Stimulated activated CD4-positive, alpha-beta T cell treated with anti-CD3 and anti-CD28 coated beads, Interleukin-4, amount 100 ng/mL, for 4 hours (primary cell): ENCODE results near the gene KRTAP5-2.
"Not testable (repeated sequence)": the region's sequence is repeated elsewhere in the genome, so short reads cannot be mapped to it uniquely, and the experiment has no call there.

Source experiments
- DNase-seq, 2 experiments: peaks; one replicate each; pipeline ENCODE4 v3.0.0-alpha.2; 2020

Gene KRTAP5-2

DNA sequence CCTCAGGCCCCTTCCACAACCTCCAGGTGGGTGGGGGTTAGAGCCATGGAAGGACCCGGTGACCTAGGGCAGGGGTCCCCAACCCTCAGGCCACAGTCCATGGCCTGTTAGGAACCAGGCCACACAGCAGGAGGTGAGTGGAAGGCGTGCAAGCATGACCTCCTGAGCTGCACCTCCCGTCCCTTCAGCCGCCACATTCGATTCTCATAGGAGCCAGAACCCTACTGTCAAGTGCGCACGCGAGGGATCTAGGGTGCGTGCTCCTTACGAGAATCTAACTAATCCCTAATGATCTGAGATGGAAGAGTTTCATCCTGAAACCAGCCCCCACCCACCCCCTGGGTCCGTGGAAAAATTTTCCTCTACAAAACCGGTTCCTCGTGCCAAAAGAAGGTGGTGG is 27.4 kb upstream of the KRTAP5-2 start:
- DNase-seq, result no peak

DNA sequence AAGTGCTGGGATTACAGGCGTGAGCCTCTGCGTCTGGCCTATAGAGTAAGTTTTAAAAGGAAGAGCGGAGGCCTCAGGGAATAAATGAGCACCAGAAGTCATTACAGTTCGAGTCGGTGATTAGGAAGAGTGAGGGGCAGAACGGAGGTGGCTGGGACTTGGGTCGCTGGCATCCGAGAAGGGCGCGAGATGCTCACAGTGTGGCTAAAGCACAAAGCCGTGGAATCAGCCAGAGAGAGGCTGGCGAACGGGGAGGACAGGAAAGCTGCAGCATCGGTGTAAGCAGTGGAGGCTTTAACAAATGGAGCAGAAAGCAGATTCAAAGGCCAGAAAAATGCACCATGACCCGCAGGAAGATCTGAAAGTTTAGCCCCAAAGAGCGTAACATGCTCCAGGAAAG is 26.5 kb upstream of the KRTAP5-2 start:
- DNase-seq, result no peak

DNA sequence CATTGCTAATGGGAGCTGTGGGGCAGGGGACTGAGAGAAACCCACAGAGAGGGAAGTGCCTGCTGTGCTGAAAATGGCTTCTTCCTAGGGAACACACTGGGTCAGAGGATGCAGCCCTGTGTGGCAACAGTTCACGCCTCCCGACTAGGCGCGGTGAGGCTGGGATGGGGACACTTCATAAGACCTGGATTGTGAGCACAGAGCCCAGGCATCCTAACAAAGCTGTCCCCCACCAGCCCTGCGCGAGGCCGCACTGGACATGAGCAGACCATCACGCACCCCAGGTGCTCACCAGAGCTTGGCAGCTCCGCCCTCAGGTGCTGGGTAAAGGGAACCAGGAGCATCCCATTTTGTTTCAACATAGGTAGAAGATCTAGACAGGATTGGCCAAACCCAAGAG is 25.6 kb upstream of the KRTAP5-2 start:
- no peak for DNase-seq

DNA sequence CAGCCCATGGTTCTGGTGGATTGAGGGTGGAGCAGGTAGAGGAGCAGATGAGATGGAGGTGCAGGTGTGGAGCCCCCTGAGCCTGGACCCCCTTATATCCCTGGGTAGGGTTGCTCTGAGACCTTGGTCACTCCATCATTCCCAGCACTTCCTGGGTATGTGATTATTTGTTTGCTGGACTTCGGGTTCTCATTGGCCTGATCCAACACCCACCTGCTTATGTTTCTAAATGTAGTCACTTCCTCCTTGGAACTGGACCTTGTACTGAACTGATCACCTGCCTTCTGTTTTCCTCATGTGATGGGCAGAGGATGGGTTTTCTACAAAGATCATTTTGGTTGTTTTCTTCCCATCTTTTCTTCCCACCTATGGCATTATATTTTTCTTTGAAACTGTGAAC is 24.0 kb upstream of the KRTAP5-2 start, which contains the start of gene KRTAP5-4:
Gene KRTAP5-4 (minus strand): TSS at position 53 of the 400 bp plus-strand sequence. CDS start 45 bp downstream, at position 8.
- DNase-seq, result no peak

DNA sequence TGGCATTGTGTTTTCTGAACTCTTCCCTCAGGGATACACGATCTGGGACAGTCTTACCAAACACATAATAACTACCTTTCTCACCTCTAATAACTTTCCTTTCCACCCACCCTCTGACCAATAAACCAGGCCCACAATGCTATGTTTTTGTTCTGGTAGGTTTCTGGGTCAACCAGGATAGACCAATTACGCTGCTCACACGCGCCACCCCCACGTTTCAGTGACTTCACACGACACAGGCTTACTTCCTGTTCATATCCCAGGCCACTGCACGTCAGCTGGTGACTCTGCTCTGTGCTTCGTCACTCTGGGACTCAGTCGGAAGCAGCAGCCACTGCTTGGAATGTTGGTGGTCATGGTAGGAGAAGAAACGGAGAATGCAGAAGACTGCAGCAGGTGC is 21.4 kb upstream of the KRTAP5-2 start:
- peak in 1 of 2 experiments; percentile 16 for DNase-seq

DNA sequence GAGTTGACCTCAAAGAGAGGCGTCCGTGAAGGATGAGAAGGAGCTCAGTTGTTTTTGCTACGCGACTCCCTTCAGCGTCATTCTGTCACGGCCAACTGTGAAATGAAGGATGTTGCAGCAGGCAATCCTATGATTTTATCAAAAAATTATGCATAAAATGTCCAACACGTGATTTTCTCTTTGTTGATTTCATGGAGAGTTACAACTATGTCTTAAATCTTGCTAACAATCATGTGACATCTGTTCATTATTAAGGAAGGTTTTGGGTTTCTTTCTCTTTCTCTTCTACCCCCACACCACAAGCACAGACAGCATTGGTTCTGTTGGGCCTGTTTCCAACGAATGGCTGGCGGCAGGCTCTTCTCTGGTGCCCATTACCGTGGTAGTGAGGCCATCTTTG is 20.1 kb upstream of the KRTAP5-2 start:
- DNase-seq, result no peak

DNA sequence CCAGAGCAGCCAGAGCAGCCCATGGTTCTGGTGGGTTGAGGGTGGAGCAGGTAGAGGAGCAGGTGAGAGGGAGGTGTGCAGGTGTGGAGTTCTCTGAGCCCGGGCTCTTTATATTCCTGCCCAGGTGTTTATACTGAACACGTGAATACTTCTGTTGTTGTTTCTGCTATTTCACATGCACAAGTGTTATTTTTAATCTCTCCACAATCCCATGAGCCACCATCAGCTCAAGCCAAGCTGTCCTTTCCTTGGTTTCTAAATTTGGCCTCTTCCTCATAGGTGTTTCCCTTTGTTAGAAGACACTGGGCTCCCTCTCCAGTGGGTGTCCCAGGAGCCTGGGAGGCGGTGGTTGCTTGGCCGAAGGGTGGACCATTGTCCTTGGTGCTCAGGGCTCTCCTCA is 10.3 kb upstream of the KRTAP5-2 start, which contains the start of gene KRTAP5-3:
Gene KRTAP5-3 (minus strand): TSS at position 101 of the 400 bp plus-strand sequence. CDS start 78 bp downstream, at position 23.
- no peak for DNase-seq

DNA sequence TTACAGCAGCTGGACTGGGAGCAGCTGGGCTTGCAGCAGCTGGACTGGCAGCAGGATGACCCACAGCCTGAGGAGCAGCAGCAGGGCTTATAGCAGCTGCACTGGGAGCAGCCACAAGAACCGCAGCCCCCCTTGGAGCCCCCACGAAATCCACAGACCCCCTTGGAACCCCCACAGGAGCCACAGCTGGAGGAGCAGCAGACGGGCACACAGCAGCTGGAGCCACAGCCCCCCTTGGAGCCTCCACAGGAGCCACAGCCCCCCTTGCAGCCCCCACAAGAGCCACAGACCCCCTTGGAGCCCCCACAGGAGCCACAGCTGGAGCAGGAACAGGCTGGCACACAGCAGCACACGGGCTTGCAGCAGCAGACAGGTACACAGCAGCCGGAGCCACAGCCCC is 9.8 kb upstream of the KRTAP5-2 start:
- DNase-seq, result not testable (repeated sequence)

DNA sequence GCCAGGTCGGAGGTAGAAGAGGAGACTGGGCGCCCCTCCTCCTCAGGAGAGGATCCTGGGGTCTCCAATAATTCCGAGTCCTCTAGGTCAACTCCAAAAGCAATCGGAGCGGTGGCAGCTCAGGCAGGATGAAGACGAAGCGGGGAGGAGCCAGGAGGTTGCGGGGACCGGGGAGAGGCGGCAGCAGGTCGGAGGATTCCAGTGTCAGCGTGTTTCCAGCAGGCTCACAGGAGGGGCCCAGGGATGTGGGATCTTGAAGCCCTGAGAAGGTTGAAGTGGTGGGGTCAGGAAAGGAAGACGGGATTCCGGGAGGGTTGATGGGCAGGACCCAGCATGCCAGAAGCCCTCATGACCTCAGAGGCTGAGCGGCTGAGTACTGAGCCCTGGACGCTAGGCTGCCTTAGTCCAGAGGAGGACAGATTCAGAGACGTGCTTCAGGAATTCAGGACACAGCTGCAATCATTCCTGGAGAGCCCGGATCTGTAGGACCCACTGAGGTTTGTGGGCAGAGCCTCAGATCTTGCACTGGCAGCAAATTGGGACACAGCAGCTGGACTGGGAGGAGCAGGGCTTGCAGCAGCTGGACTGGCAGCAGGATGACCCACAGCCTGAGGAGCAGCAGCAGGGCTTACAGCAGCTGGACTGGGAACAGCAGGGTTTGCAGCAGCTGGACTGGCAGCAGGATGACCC is 9.2 kb upstream of the KRTAP5-2 start:
- not testable (repeated sequence) for DNase-seq

DNA sequence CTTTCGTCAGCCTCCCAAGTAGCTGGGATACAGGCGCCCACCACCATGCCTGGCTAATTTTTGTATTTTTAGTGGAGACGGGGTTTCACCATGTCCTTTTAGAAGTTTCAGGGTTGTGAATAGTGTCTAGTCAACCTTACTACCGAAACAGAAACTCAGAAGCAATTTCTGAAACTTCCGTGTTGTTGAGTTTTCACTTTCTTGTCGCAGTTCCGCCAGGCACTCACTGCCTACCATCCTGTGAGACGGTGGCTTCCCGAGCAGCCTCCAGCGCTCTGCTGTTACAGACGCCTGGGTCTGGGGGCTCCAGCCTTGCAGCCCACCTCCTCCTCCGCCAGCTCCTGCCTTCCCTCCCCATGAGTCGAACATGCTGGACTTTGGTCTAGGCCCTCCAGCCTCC is 7.8 kb upstream of the KRTAP5-2 start:
- DNase-seq, result not testable (repeated sequence)

DNA sequence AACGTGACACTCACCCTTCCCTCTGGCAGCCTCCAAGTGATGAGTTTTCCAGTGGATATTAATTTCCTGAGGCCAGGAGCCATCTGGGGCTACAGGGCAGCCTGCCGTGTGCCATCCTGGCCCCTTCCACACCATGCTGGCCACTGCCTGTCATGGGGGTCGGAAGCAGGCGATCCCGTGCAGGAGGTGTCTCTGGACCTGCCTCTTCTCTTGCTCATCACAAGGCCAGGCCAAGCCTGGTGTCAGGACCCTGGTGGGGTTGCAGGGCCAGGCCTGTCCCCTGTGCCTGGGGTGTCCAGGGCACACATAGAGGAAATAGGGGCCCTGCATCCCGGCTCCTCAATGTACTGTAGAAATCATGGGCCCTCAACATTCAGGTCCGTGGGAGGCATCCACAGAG is 6.6 kb upstream of the KRTAP5-2 start:
- DNase-seq, result no peak

DNA sequence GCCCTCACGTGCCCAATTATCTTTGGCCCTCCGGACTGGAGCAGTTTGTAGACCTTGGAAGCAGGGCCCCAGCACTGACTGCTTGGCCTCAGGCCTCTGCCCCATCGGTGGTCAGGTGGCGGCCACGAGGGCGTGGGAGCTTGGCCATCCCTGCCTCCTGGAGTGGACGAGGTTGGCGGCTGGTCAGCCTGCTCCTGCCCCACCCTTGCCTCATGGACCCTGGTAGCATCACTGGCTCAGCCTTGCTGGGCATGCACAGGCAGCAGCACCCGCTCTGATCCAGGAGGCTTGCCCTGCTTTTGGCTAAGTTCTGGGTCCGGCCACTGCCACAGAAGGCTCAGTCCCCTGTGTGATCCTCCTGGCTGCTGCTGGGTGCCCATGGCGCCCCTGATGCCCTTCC is 6.1 kb upstream of the KRTAP5-2 start:
- no peak for DNase-seq

DNA sequence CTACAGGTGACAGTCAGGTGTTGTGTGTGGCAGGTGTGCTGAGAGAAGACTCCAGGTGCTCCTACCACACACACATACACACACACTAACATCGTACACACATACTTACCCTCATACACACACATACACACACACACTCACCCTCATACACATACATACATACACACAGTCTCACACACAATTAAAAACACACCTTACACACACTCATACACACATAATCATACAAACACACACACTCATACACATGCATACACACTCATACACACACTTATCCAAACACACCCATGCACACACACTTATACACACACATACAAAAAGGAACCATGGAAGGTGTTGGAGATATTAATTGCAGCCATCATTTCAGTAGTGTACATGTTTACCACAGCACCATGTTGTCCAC is 5.5 kb upstream of the KRTAP5-2 start:
- no peak for DNase-seq

DNA sequence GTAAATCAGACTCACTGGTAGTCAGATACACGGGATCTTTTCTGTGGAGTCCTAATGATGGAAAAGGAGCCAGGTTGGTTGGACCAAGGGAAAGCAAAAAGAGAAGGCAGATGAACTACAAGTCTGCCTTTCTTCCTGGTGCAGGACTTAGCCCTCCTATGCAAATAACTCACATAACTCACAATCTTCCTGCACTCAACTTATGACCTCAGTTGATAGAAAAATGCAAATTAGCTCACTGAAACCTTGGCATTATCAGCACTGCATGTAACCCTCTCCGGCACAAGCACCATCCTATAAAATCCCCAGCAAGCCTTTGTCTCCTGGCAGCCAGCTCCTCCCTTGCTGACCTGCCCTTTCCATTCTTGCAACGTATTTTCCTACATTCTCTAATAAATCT is 3.6 kb upstream of the KRTAP5-2 start:
- not testable (repeated sequence) for DNase-seq

DNA sequence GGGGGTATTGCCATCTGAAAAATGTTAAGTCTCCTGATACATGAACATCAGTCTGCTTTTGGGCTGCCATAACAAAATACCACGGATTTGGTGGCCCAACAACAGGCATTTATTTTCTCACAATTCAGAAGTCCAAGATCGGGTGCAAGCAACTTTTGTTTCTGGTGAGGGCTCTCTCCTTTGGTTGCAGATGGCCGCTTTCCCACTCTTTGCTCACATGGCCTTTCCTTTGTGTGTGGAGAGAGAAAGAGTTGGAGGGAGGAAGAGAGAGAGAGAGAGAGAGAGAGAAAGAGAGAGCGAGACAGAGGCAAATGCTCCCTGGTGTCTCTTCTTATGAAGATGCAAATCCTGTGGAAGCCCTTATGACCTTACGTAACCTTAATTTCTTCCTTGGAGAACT is 2.5 kb upstream of the KRTAP5-2 start:
- no peak for DNase-seq

DNA sequence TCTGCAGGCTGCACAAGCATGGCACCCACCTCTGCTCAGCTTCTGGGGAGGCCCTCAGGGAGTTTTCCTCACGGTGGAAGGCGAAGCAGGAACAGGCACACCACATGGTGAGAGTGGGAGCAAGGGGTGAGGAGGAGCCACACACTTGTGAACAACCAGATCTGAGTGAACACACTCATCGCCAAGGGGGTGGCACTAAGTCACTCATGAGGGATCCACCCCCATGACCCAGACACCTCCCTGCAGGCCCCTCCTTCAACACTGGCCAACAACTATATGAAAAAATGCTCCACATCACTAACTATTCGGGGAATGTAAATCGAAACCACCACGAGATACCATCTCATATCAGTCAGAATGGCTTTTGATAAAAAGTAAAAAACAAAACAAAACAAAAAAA is 722 bp upstream of the KRTAP5-2 start:
- no peak for DNase-seq

DNA sequence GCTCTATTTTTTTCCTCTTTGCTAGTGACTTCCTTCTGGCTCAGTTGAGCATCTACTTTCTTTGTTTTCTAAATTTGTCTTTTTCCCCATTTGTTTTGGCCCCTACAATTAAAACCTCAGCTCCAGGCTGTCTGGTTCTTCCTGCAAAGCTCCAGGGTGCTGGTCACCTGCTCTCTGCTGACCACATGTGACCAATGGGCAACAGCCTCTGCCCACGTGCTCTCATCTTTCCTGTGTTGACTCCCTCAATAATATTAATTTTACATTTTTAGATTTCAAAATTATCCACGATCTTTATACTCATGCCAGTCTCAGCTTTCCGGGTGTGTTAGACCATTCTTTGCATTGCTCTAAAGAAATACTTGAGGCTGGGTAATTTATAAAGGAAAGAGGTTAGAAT is 312 bp upstream of the KRTAP5-2 start:
- not testable (repeated sequence) for DNase-seq

DNA sequence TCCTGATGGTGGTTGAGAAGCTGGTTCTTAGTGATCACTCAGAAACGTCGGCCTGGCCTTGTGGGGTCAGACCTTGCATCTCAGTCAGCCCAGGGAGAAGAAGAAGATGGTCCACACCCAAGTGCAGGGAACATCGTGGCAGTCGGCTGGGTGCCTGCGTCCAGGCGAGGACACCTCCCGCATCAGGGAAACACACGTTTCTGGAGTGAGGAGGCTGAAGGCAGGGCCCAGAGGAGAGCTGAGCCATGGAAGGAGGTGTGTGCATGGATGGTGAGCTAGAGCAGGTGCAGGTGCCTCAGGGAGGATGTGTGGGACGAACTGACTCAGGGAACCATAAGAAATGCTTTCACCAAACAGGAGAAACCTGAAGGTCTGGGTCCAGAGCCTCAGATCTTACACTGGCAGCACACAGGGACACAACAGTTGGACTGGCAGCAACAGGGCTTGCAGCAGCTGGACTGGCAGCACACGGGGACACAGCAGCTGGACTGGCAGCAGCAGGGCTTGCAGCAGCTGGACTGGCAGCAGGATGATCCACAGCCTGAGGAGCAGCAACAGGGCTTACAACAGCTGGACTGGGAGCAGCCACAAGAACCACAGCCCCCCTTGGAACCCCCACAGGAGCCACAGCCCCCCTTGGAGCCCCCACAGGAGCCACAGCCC is 632 bp downstream of the KRTAP5-2 start:
- DNase-seq, result no peak

DNA sequence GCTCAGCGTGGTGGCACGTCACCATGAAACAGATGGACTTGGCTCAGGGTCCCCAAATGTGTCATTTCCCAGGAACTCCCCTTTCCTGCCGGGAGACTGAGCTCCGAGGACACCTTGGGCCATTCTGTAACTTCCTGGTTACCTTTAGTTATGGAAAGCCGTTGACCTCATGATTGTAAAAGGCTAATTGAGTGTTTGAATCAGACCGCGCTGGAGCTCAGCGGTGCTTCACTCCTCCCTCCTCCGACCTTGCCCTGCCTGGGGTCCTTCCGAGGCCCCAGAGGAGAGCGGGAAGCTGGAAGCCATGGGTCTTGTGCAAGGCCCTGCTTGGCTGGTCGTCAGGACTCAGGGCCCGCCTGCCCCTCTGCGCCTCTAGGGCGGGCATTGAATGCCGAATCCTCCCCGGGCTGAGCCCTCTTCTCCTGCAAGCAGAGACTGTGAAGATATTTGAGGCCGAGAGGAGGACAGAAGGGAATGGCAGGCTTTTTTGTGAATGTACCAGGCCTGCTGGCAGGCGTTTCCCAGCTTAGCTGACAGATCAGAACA is 1.4 kb downstream of the KRTAP5-2 start:
- DNase-seq, result not testable (repeated sequence)

DNA sequence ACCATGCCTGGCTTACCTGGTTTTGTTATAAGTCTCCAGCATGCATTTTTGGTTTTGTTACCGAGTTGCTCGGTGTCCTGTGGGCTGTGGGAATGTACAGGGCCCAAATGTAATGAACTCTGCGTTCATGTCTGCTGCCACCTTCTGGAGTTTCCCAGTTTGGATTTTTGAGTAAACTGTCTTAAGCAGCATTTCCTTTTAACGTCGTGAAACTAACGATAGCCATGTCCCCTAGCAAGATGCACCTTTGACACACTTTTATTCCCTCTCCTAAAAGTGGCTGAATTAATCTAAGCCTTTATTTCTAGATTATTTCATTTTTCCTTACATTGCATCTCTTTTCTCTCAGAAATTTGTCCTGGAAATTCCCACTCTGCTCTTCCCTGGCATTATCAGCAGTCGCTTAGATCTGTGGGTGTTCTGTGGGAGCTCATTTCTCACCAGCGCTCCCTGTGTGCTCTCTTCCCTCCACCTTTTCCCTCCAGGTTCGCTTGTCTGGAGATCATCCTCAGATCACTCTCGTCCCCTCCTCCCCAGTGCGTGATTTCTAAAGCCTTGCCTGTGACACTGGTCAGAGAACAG is 2.0 kb downstream of the KRTAP5-2 start:
- DNase-seq, result not testable (repeated sequence)

DNA sequence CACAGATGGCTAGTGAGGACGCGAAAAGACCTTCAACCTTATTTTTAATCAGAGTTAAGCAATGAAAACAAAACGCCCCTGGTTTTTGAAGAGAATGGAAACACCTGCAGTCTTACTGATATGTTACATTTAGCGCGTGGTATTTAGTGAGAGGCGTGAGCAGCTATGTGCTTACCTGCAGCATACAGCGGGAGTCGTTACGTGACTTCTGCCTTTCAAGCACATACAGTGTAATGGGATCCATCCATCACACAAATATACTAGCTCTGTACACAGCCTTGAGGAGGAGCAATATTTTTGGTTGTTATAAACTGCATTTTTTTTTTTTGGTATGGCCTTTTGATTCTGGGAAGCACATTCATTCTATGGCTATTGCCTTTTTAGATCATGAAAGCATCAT is 5.5 kb downstream of the KRTAP5-2 start:
- DNase-seq, result no peak

DNA sequence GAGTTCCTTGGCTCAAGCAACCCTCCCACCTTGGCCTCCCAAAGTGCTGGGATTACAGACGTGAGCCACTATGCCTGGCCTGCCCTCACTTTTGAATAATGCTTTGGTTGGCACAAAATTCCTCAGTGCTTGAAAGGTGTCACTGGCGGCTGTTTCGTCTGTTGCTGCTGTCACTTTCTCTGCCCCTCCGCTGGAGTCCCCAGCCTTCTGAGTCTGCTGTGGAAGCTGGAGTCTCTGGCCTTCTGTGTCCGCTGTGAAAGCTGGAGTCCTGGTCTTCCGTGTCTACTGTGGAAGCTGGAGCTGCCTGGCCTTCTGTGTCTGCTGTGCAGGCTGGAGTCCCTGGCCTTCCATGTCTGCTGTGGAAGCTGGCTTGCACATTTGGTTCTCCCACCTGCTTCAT is 8.1 kb downstream of the KRTAP5-2 start:
- no peak for DNase-seq

DNA sequence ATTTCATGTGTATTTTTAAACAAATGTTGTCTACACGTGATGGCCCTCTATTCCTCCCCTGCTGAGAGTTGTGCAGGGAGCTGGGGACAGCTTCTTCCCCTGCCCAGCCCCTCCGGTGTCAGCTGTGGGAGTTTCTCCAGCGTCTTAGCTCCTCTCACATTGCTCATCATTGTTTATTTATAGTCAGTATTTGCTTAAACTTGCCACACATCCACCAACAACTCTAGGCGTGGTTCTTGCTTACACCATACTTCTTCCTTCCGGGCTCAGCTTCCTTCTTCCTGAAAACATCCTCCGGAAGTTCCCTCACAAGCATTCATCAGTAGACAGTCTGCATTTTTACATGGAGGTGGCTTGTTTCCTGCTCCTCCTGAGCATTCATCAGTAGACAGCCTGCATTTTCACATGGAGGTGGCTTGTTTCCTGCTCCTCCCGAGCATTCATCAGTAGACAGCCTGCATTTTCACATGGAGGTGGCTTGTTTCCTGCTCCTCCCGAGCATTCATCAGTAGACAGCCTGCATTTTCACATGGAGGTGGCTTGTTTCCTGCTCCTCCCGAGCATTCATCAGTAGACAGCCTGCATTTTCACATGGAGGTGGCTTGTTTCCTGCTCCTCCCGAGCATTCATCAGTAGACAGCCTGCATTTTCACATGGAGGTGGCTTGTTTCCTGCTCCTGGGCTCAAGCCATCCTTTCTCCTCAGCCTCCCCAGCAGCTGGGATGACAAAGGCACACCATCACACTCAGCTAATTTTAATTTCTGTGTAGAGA is 8.7 kb downstream of the KRTAP5-2 start:
- DNase-seq, result not testable (repeated sequence)
